Keratinocyte (primary cell): ENCODE results near the gene TMEM200C.

Experiments used
- EZH2 ChIP-seq: IDR thresholded peaks from one replicate; pipeline ENCODE4 v1.6.1; 2012; ENCODE audit warnings: inconsistent platforms, mild to moderate bottlenecking, low read length, moderate library complexity
- TF ChIP-seq, protein P1 (sequence below), 3 experiments: IDR thresholded peaks in 1 of 3; conservative IDR thresholded peaks in 1 of 3; optimal IDR thresholded peaks in 1 of 3; 2 replicates in 2 of 3; 3 replicates in 1 of 3; pipeline versions ENCODE3 to v1.5.1; 2011; ENCODE audit warnings: low read length in 3 of 3, mild to moderate bottlenecking in 3 of 3, moderate library complexity in 2 of 3, control low read depth in 1 of 3, inconsistent platforms in 1 of 3; ENCODE audit not compliant: insufficient read depth in 2 of 3; ENCODE audit errors: extremely low read depth in 1 of 3

DNA sequence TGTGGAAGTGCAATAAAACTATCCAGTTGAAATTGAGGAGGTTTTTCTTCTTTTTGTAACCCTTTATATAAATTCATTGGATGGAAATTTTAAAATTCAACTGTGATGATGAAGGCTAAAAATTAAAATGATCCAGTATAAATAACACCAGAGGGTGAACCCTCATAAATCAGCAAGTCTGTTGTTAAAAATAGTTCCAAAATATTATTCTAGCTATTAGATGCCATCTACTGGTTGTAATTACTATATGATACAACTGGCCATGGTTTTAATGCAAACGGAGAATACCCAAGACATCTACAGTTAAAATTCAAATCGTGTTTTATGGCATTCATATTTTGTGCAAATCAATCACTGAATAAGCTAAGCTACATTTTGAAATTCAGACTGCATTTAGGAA, 53.8 kb downstream of the TMEM200C start:
- TF ChIP-seq, protein P1, sequence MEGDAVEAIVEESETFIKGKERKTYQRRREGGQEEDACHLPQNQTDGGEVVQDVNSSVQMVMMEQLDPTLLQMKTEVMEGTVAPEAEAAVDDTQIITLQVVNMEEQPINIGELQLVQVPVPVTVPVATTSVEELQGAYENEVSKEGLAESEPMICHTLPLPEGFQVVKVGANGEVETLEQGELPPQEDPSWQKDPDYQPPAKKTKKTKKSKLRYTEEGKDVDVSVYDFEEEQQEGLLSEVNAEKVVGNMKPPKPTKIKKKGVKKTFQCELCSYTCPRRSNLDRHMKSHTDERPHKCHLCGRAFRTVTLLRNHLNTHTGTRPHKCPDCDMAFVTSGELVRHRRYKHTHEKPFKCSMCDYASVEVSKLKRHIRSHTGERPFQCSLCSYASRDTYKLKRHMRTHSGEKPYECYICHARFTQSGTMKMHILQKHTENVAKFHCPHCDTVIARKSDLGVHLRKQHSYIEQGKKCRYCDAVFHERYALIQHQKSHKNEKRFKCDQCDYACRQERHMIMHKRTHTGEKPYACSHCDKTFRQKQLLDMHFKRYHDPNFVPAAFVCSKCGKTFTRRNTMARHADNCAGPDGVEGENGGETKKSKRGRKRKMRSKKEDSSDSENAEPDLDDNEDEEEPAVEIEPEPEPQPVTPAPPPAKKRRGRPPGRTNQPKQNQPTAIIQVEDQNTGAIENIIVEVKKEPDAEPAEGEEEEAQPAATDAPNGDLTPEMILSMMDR (optimal IDR thresholded peaks at IDR 0.05 in 1 of 3, IDR thresholded peaks at IDR 0.05 in 1 of 3, conservative IDR thresholded peaks at IDR 0.05 in 1 of 3; ENCODE audit: extremely low read depth in 1 of 3, insufficient read depth in 2 of 3, low read length in 3 of 3) = no peak
- no peak for TF ChIP-seq EZH2
